Neural progenitor cell (in vitro differentiated cells): Measurements from ENCODE around the gene CFAP299. TPM values are rescaled to one million over a fixed set of nuclear protein-coding genes. Genes with fewer than 3 reads are reported as not detected.

Experiments
- DNase-seq: peaks from one replicate; pipeline ENCODE4 v3.0.0-alpha.2; 2016; ENCODE audit warnings: low spot score
- H2AFZ ChIP-seq: fragments of 200-600 bp; sonication (generic); replicated peaks from 2 replicates; pipeline ENCODE4 v1.6.1; 2016; ENCODE audit warnings: antibody characterized with exemption
- H3F3A ChIP-seq: fragments of 200-600 bp; sonication (generic); 2 replicates; pipeline ENCODE4 v1.6.1; 2016; ENCODE audit warnings: antibody characterized with exemption, low read depth
- H3K27ac ChIP-seq: fragments of 200-600 bp; sonication (generic); 2 replicates; pipeline ENCODE4 v1.5.1; 2016; ENCODE audit warnings: mild to moderate bottlenecking
- H3K27me3 ChIP-seq: fragments of 200-600 bp; sonication (generic); 2 replicates; pipeline ENCODE4 v1.6.1; 2016; ENCODE audit warnings: mild to moderate bottlenecking, moderate library complexity
- H3K36me3 ChIP-seq: fragments of 200-600 bp; sonication (generic); 2 replicates; pipeline ENCODE4 v1.5.1; 2016
- H3K4me1 ChIP-seq: fragments of 200-600 bp; sonication (generic); 2 replicates; pipeline ENCODE4 v1.6.1; 2016; ENCODE audit warnings: mixed run types
- H3K4me2 ChIP-seq: fragments of 200-600 bp; sonication (generic); 2 replicates; pipeline ENCODE4 v1.6.1; 2016
- H3K4me3 ChIP-seq: fragments of 200-600 bp; sonication (generic); 2 replicates; pipeline ENCODE4 v1.5.1; 2016
- H3K79me2 ChIP-seq: fragments of 200-600 bp; sonication (generic); 2 replicates; pipeline ENCODE4 v1.6.1; 2016; ENCODE audit warnings: low read depth
- H3K9ac ChIP-seq: fragments of 200-600 bp; sonication (generic); 2 replicates; pipeline ENCODE4 v1.6.1; 2016
- H3K9me3 ChIP-seq: fragments of 200-600 bp; sonication (generic); 2 replicates; pipeline ENCODE4 v1.5.1; 2016; ENCODE audit warnings: low read depth
- H4K20me1 ChIP-seq: fragments of 200-600 bp; sonication (generic); 2 replicates; pipeline ENCODE4 v1.6.1; 2016; ENCODE audit warnings: low read depth
- H3K27ac Mint-ChIP-seq: 3 replicates; pipeline ENCODE4 v1.8.0; 2021; ENCODE audit warnings: mixed read lengths
- H3K27me3 Mint-ChIP-seq: 2 replicates; pipeline ENCODE4 v1.8.0; 2022; ENCODE audit warnings: low read depth, mild to moderate bottlenecking, inconsistent platforms, moderate library complexity, mixed read lengths; ENCODE audit not compliant: insufficient read depth
- H3K36me3 Mint-ChIP-seq: 3 replicates; pipeline ENCODE4 v1.8.0; 2021; ENCODE audit warnings: mixed read lengths
- H3K4me1 Mint-ChIP-seq: 3 replicates; pipeline ENCODE4 v1.8.0; 2021; ENCODE audit warnings: mixed read lengths
- H3K4me3 Mint-ChIP-seq: 3 replicates; pipeline ENCODE4 v1.8.0; 2021; ENCODE audit warnings: mild to moderate bottlenecking, moderate library complexity, mixed read lengths
- H3K9me3 Mint-ChIP-seq: 3 replicates; pipeline ENCODE4 v1.8.0; 2020; ENCODE audit warnings: mixed read lengths
- CTCF ChIP-seq: fragments of 200-600 bp; sonication (generic); IDR thresholded peaks from 2 replicates; pipeline ENCODE4 v1.5.1; 2017; ENCODE audit warnings: antibody characterized with exemption, mild to moderate bottlenecking
- EZH2 ChIP-seq: fragments of 200-600 bp; sonication (generic); IDR thresholded peaks from 2 replicates; pipeline ENCODE4 v1.6.1; 2017; ENCODE audit warnings: antibody characterized with exemption, mild to moderate bottlenecking, moderate library complexity
- EZH2phosphoT487 ChIP-seq: fragments of 200-600 bp; sonication (generic); IDR thresholded peaks from 2 replicates; pipeline ENCODE4 v1.6.1; 2017; ENCODE audit warnings: antibody characterized with exemption
- total RNA-seq: library from RNA; depleted of rRNA; stranded (reverse); fragments of >200 nt; gene quantifications from 2 replicates; pipeline ENCODE4 v1.2.3, GENCODE V29; 2015; ENCODE audit warnings: low replicate concordance

CFAP299 gene
- total RNA-seq, 1 donor from 2014 or later: not detected

- Mint-ChIP-seq H3K9me3 (no peaks in the 10 kb centered on the region), H3K36me3 (no peaks in the 10 kb centered on the region), H3K4me1 (no peaks in the 10 kb centered on the region), H3K27me3 (no peaks in the 10 kb centered on the region), H3K27ac (no peak overlapping the region), H3K4me3 (no peak overlapping the region)
- Histone ChIP-seq H3K4me2 (no peak overlapping the region), H4K20me1 (no peaks in the 10 kb centered on the region), H3K4me3 (no peak overlapping the region), H3K4me1 (peaks cover 3% of the 10 kb centered on the region), H3K36me3 (no peaks in the 10 kb centered on the region), H2AFZ (no peak overlapping the region), H3K9me3 (no peaks in the 10 kb centered on the region), H3K79me2 (no peaks in the 10 kb centered on the region), H3K27me3 (no peaks in the 10 kb centered on the region), H3K9ac (no peak overlapping the region), H3K27ac (no peak overlapping the region), H3F3A (no peaks in the 10 kb centered on the region)
- DNase-seq: no peak
- TF ChIP-seq CTCF (peak; percentile 22), EZH2 (no peak)
These were observed 124.5 kb downstream of the CFAP299 start for GRCh38 chr4:80459918-80460473.

- H3F3A ChIP-seq: no peaks in the 10 kb centered on the region
- no peak overlapping the region for H3K4me3 ChIP-seq
- no peaks in the 10 kb centered on the region for H3K9me3 ChIP-seq
- no peak overlapping the region for H3K27ac ChIP-seq
- Mint-ChIP-seq H3K27me3 (no peaks in the 10 kb centered on the region), H3K36me3 (no peaks in the 10 kb centered on the region), H3K4me3 (no peak overlapping the region), H3K9me3 (no peaks in the 10 kb centered on the region), H3K27ac (no peak overlapping the region), H3K4me1 (no peaks in the 10 kb centered on the region)
- no peak for DNase-seq
- no peak overlapping the region for H2AFZ ChIP-seq
- no peak overlapping the region for H3K4me2 ChIP-seq
- TF ChIP-seq EZH2phosphoT487: no peak
- no peak for TF ChIP-seq CTCF
- TF ChIP-seq EZH2: no peak
- no peaks in the 10 kb centered on the region for H3K79me2 ChIP-seq
- H3K27me3 ChIP-seq: no peaks in the 10 kb centered on the region
- H3K4me1 ChIP-seq: peaks cover 9% of the 10 kb centered on the region
- H3K9ac ChIP-seq: no peak overlapping the region
- no peaks in the 10 kb centered on the region for H4K20me1 ChIP-seq
- H3K36me3 ChIP-seq: no peaks in the 10 kb centered on the region
These were observed 125.9 kb downstream of the CFAP299 start for GRCh38 chr4:80461412-80461811.

- Histone ChIP-seq H3K4me2 (no peak overlapping the region), H2AFZ (no peak overlapping the region), H3K4me1 (peaks cover 9% of the 10 kb centered on the region), H3F3A (no peaks in the 10 kb centered on the region), H3K9ac (no peak overlapping the region), H3K36me3 (no peaks in the 10 kb centered on the region), H3K4me3 (no peak overlapping the region), H4K20me1 (no peaks in the 10 kb centered on the region), H3K9me3 (no peaks in the 10 kb centered on the region), H3K79me2 (no peaks in the 10 kb centered on the region), H3K27me3 (no peaks in the 10 kb centered on the region), H3K27ac (no peak overlapping the region)
- H3K4me1 Mint-ChIP-seq: no peaks in the 10 kb centered on the region
- no peaks in the 10 kb centered on the region for H3K36me3 Mint-ChIP-seq
- TF ChIP-seq EZH2phosphoT487: no peak
- TF ChIP-seq EZH2: no peak
- TF ChIP-seq CTCF: no peak
- peaks cover 2% of the 10 kb centered on the region for H3K27me3 Mint-ChIP-seq
- no peak overlapping the region for H3K27ac Mint-ChIP-seq
- DNase-seq: no peak
- H3K4me3 Mint-ChIP-seq: no peak overlapping the region
- H3K9me3 Mint-ChIP-seq: no peaks in the 10 kb centered on the region
These were observed 127.1 kb downstream of the CFAP299 start for GRCh38 chr4:80462621-80463091.
